GM12878 (cell line): ENCODE data around the gene GON7. TPM values are rescaled to one million over a fixed set of nuclear protein-coding genes. Genes with fewer than 3 reads are reported as not detected.

Source experiments
- ATAC-seq: fragments of 200-7000 bp; cut with Tn5 transposase; 3 replicates; pipeline ENCODE4 v1.9.1; 2020; ENCODE audit warnings: mild to moderate bottlenecking, moderate library complexity
- BruUV-seq: library from RNA; stranded (reverse); fragments of 400-500 nt; replicated peaks from 2 replicates; lab custom pipeline; 2021; lab: Mats Ljungman, UMichigan
- CTCF ChIA-PET: fragments of 300-600 bp; sonication (Branson Sonifier 250); formaldehyde crosslinking; extraction: SDS; loops from one replicate; lab custom pipeline; 2021; ENCODE audit warnings: inconsistent platforms; lab: Yijun Ruan, JAX
- POLR2A ChIA-PET: fragments of 350-600 bp; formaldehyde crosslinking; extraction: SDS; loops from one replicate; lab custom pipeline; 2021; ENCODE audit warnings: inconsistent platforms; lab: Charles Lee
- RAD21 ChIA-PET: fragments of 300-600 bp; sonication (Branson Sonifier 250); formaldehyde crosslinking; loops from one replicate; lab custom pipeline; 2023; ENCODE audit warnings: antibody characterized with exemption; ENCODE audit not compliant: unreplicated experiment; lab: Charles Lee
- SMC1A ChIA-PET: fragments of 300-600 bp; sonication (Branson Sonifier 250); formaldehyde crosslinking; loops from one replicate; lab custom pipeline; 2023; ENCODE audit not compliant: unreplicated experiment, uncharacterized antibody; lab: Charles Lee
- DNase-seq: peaks from one replicate; pipeline ENCODE4 v3.0.0-alpha.2; 2011; ENCODE audit warnings: low read depth, low spot score
- FAIRE-seq: peaks from 3 replicates; lab custom pipeline; 2011; peaks lifted over from hg19 to GRCh38; lab: Jason Lieb, UNC
- H2AFZ ChIP-seq: 2 replicates; pipeline ENCODE4 v1.6.0; 2011; ENCODE audit warnings: low read depth, low read length, control low read depth; ENCODE audit not compliant: control insufficient read depth
- H3K27ac ChIP-seq: 2 replicates; pipeline ENCODE4 v1.5.1; 2011; ENCODE audit warnings: control low read depth; ENCODE audit not compliant: control insufficient read depth, insufficient read depth
- H3K27me3 ChIP-seq, 2 experiments: replicated peaks in 1 of 2; 2 replicates each; pipeline versions ENCODE4 v1.6.0 to v1.6.1; 2011; ENCODE audit warnings: low read length in 1 of 2; ENCODE audit not compliant: control insufficient read depth in 2 of 2, insufficient read depth in 2 of 2
- H3K36me3 ChIP-seq, 2 experiments: 2 replicates each; pipeline ENCODE4 v1.5.1; 2011; ENCODE audit warnings: low read length in 1 of 2; ENCODE audit not compliant: control insufficient read depth in 2 of 2, insufficient read depth in 2 of 2
- H3K4me1 ChIP-seq: 2 replicates; pipeline ENCODE4 v1.6.1; 2011; ENCODE audit warnings: mild to moderate bottlenecking, low read length, moderate library complexity, mixed read lengths; ENCODE audit not compliant: control insufficient read depth, insufficient read depth
- H3K4me2 ChIP-seq: 2 replicates; pipeline ENCODE4 v1.6.0; 2011; ENCODE audit warnings: control low read depth; ENCODE audit not compliant: control insufficient read depth, insufficient read depth
- H3K4me3 ChIP-seq: fragments of 200-600 bp; sonication (generic); 2 replicates; pipeline ENCODE4 v1.5.1; 2016
- H3K79me2 ChIP-seq: 2 replicates; pipeline ENCODE4 v1.6.0; 2011; ENCODE audit warnings: low read length; ENCODE audit not compliant: control insufficient read depth, insufficient read depth
- H3K9ac ChIP-seq: 2 replicates; pipeline ENCODE4 v1.8.0; 2011; ENCODE audit warnings: low read length, control low read depth, mixed read lengths; ENCODE audit not compliant: control insufficient read depth, insufficient read depth
- H3K9me3 ChIP-seq: replicated peaks from 3 replicates; pipeline ENCODE4 v1.5.1; 2011; ENCODE audit warnings: mild to moderate bottlenecking, low read length; ENCODE audit not compliant: control insufficient read depth, insufficient read depth
- H4K20me1 ChIP-seq: 2 replicates; pipeline ENCODE4 v1.6.0; 2011; ENCODE audit not compliant: control insufficient read depth, insufficient read depth
- ATF7 ChIP-seq: fragments of 450-650 bp; IDR thresholded peaks from 2 replicates; pipeline ENCODE4 v1.6.1; 2016; ENCODE audit warnings: low read depth, mild to moderate bottlenecking
- CBFB ChIP-seq: IDR thresholded peaks from 2 replicates; pipeline ENCODE4 v1.6.1; 2016; ENCODE audit warnings: antibody characterized with exemption, low read depth
- CHD4 ChIP-seq: fragments of 200-600 bp; sonication (generic); IDR thresholded peaks from 2 replicates; pipeline ENCODE4 v1.6.1; 2016; ENCODE audit warnings: mild to moderate bottlenecking
- CTCF ChIP-seq, 3 experiments: IDR thresholded peaks in 2 of 3; conservative IDR thresholded peaks in 1 of 3; 2 replicates each; pipeline ENCODE4 v1.5.1; 2011; ENCODE audit warnings: low read depth in 3 of 3, low read length in 3 of 3, mild to moderate bottlenecking in 3 of 3, control low read depth in 2 of 3, moderate library complexity in 2 of 3, inconsistent platforms in 1 of 3, mixed read lengths in 1 of 3; ENCODE audit not compliant: control insufficient read depth in 2 of 3, insufficient read depth in 1 of 3; ENCODE audit errors: extremely low read depth in 1 of 3
- ETV6 ChIP-seq, 2 experiments: fragments of 450-650 bp in 1 of 2; IDR thresholded peaks in 1 of 2; conservative IDR thresholded peaks in 1 of 2; 2 replicates each; pipeline ENCODE4 v1.6.1; 2014; ENCODE audit warnings: antibody characterized with exemption in 1 of 2, borderline replicate concordance in 1 of 2, low read depth in 1 of 2, mild to moderate bottlenecking in 1 of 2, moderate library complexity in 1 of 2
- HDAC2 ChIP-seq: fragments of 200-600 bp; sonication (generic); IDR thresholded peaks from 2 replicates; pipeline ENCODE4 v1.6.1; 2017
- IKZF1 ChIP-seq: fragments of 450-650 bp; conservative IDR thresholded peaks from 2 replicates; pipeline ENCODE4 v1.6.1; 2017; ENCODE audit warnings: antibody characterized with exemption, mild to moderate bottlenecking
- IRF3 ChIP-seq: fragments of 450-650 bp; IDR thresholded peaks from 2 replicates; pipeline ENCODE4 v1.6.1; 2014; ENCODE audit warnings: mild to moderate bottlenecking
- MAX ChIP-seq: IDR thresholded peaks from 2 replicates; pipeline ENCODE4 v1.6.1; 2012; ENCODE audit warnings: low read depth, low read length, improper control_type of control experiment
- MEF2B ChIP-seq: fragments of 450-650 bp; IDR thresholded peaks from 2 replicates; pipeline ENCODE4 v1.6.1; 2018; ENCODE audit warnings: mild to moderate bottlenecking, moderate library complexity; ENCODE audit not compliant: partially characterized antibody, poor library complexity, severe bottlenecking
- NBN ChIP-seq: fragments of 450-650 bp; IDR thresholded peaks from 2 replicates; pipeline ENCODE4 v1.6.1; 2016
- NKRF ChIP-seq: fragments of 450-650 bp; conservative IDR thresholded peaks from 2 replicates; pipeline ENCODE4 v1.6.1; 2017; ENCODE audit warnings: mild to moderate bottlenecking, moderate library complexity
- RB1 ChIP-seq: fragments of 450-650 bp; formaldehyde crosslinking; IDR thresholded peaks from 2 replicates; pipeline ENCODE4 v1.6.1; 2017; ENCODE audit warnings: mild to moderate bottlenecking, borderline replicate concordance
- RBBP5 ChIP-seq: fragments of 200-600 bp; sonication (generic); conservative IDR thresholded peaks from 2 replicates; pipeline ENCODE4 v1.6.1; 2016
- SMARCA5 ChIP-seq: fragments of 450-650 bp; IDR thresholded peaks from 2 replicates; pipeline ENCODE4 v1.6.1; 2017; ENCODE audit warnings: mild to moderate bottlenecking
- SREBF1 ChIP-seq: IDR thresholded peaks from 2 replicates; pipeline ENCODE4 v1.6.1; 2012; ENCODE audit warnings: mild to moderate bottlenecking, low read length
- TCF12 ChIP-seq: IDR thresholded peaks from 2 replicates; pipeline ENCODE4 v1.6.1; 2011; ENCODE audit warnings: low read depth, mild to moderate bottlenecking, low read length
- YY1 ChIP-seq: IDR thresholded peaks from 2 replicates; pipeline ENCODE4 v1.6.1; 2011; ENCODE audit warnings: low read depth, mild to moderate bottlenecking, low read length
- ZNF622 ChIP-seq: fragments of 450-650 bp; IDR thresholded peaks from 2 replicates; pipeline ENCODE4 v1.6.1; 2017; ENCODE audit warnings: mild to moderate bottlenecking, inconsistent platforms
- WGBS: methylation state at CpG from one replicate; pipeline ENCODE4 v1.1.6; 2016; ENCODE audit warnings: low lambda C conversion rate; ENCODE audit not compliant: insufficient replicate concordance, insufficient coverage; ENCODE audit errors: missing lambda C conversion rate; 5-methylcytosine and 5-hydroxymethylcytosine counted together
- in situ Hi-C: fragments of 300-500 bp; cut with MboI; formaldehyde crosslinking; loops from 9 replicates; pipeline ENCODE4 v1.14.3; 2018; ENCODE audit warnings: mixed read lengths
- intact Hi-C: fragments of 100-400 bp; cut with micrococcal nuclease; formaldehyde crosslinking; loops from one replicate; pipeline ENCODE4 v1.14.2; 2022; ENCODE audit not compliant: unreplicated experiment
- polyA plus RNA-seq, 11 experiments: library from polyadenylated mRNA; depleted of rRNA in 4 of 11; unstranded in 6 of 11; stranded (reverse) in 5 of 11; fragments of >200 nt; fragmentation: Nextera tagmentation in 4 of 11; fragmentation: Illumina TruSeq in 1 of 11; extraction: Ambion mirVana in 4 of 11; extraction: Trizol in 1 of 11; gene quantifications; 1 replicate in 1 of 11; 2 replicates in 10 of 11; pipeline versions ENCODE4 v1.2.1 to v1.2.3, GENCODE V29; 2011 to 2016; ENCODE audit warnings: inconsistent platforms in 2 of 11, missing spikeins in 2 of 11, low read depth in 1 of 11
- total RNA-seq, 4 experiments: library from RNA; depleted of rRNA in 3 of 4; stranded (reverse); fragments of >200 nt in 3 of 4; fragmentation: Illumina TruSeq in 1 of 4; extraction: Trizol in 1 of 4; gene quantifications; 2 replicates each; pipeline versions ENCODE4 v1.2.1 to v1.2.3, GENCODE V29; 2013 to 2021

Gene GON7
- total and polyA plus RNA-seq, 10 of the 15 experiments (the other 5 are each of a cell fraction or from before 2014, with no cell fraction given) = 21.6 to 59.0 (median 33.0) TPM

- Histone ChIP-seq H3K9me3 (no peaks in the 10 kb centered on the region), H3K9ac (peak overlapping the region; percentile 83), H3K27ac (peak overlapping the region; percentile 86), H3K4me3 (peak overlapping the region; percentile 76), H4K20me1 (no peaks in the 10 kb centered on the region), H3K27me3 (no peaks in the 10 kb centered on the region), H3K4me1 (peaks cover 23% of the 10 kb centered on the region), H3K79me2 (peaks cover 62% of the 10 kb centered on the region), H3K36me3 (no peaks in the 10 kb centered on the region; a peak in 1 of 4 replicates), H3K4me2 (peak overlapping the region; percentile 94), H2AFZ (peak overlapping the region; percentile 65)
- intact Hi-C loops = loop anchor here (1.0 to 5.0 kb wide), 3 partner anchors 22 to 90 kb away; partner anchors contain the start of genes ITPK1 and LYSET
- POLR2A ChIA-PET = interaction anchor here (0.6 to 4.9 kb wide), 8 partner anchors 10 to 248 kb away, joined by 3 to 38 read pairs (median 5); partner anchors contain the start of genes LYSET and MOAP1
- under 1% methylated on average over 19 of the region's 23 CpGs for WGBS
- DNase-seq (no peak), ATAC-seq (peak; percentile 67), FAIRE-seq (no peak)
- CTCF ChIA-PET = interaction anchor here (0.6 to 5.5 kb wide), 32 partner anchors 9 to 774 kb away, joined by 3 to 48 read pairs (median 4); partner anchors contain the start of genes ITPK1, LYSET and MOAP1
- RAD21 ChIA-PET = interaction anchor here (0.5 to 8.3 kb wide), 19 partner anchors 13 to 411 kb away, joined by 3 to 55 read pairs (median 6); partner anchors contain the start of genes ITPK1, LYSET and MOAP1
- in situ Hi-C loops = no loop called here
- no TSS peak for BruUV-seq
- SMC1A ChIA-PET = interaction anchor here (0.5 to 5.1 kb wide), 27 partner anchors 8 to 411 kb away, joined by 3 to 29 read pairs (median 4); partner anchors contain the start of genes LYSET and MOAP1
- TF ChIP-seq NKRF (0 out of 2 replicates have a peak, but pooled peaks have one; percentile 2), RB1 (no peak), TCF12 (no peak), RBBP5 (no peak), CHD4 (no peak), IRF3 (no peak), CTCF (IDR thresholded peaks at IDR 0.05 in 2 of 3, conservative IDR thresholded peaks at IDR 0.05 in 1 of 3; ENCODE audit: control insufficient read depth in 2 of 3, extremely low read depth in 1 of 3, insufficient read depth in 1 of 3, low read depth in 3 of 3, low read length in 3 of 3) (peak; percentile 42 to 59 (median 47); a peak in 5 of 6 replicates), MAX (no peak), SREBF1 (no peak), ETV6 (conservative IDR thresholded peaks at IDR 0.05 in 1 of 2, IDR thresholded peaks at IDR 0.05 in 1 of 2; ENCODE audit: borderline replicate concordance in 1 of 2, low read depth in 1 of 2) (no peak), SMARCA5 (peak; percentile 58), ZNF622 (no peak), ATF7 (peak; percentile 19; the same call in 1 of the 2 replicates), NBN (0 out of 2 replicates have a peak, but pooled peaks have one; percentile 29), HDAC2 (no peak), YY1 (no peak), MEF2B (peak; percentile 58), IKZF1 (peak; percentile 12), CBFB (no peak)
Observed at GRCh38 chr14:93207468-93208308, 823 bp upstream of the GON7 start.
